Measurements from ENCODE around the gene ADSL. TPM values are rescaled to one million over a fixed set of nuclear protein-coding genes. Genes with fewer than 3 reads are reported as not detected.
A peak's percentile ranks its signal among the peaks of the same experiment; 100 is the strongest.

Gene ADSL
- total and polyA plus RNA-seq, 2 of the 8 experiments (the other 6 are each of a cell fraction or from before 2014, with no cell fraction given) = 197 to 218 TPM

DNA sequence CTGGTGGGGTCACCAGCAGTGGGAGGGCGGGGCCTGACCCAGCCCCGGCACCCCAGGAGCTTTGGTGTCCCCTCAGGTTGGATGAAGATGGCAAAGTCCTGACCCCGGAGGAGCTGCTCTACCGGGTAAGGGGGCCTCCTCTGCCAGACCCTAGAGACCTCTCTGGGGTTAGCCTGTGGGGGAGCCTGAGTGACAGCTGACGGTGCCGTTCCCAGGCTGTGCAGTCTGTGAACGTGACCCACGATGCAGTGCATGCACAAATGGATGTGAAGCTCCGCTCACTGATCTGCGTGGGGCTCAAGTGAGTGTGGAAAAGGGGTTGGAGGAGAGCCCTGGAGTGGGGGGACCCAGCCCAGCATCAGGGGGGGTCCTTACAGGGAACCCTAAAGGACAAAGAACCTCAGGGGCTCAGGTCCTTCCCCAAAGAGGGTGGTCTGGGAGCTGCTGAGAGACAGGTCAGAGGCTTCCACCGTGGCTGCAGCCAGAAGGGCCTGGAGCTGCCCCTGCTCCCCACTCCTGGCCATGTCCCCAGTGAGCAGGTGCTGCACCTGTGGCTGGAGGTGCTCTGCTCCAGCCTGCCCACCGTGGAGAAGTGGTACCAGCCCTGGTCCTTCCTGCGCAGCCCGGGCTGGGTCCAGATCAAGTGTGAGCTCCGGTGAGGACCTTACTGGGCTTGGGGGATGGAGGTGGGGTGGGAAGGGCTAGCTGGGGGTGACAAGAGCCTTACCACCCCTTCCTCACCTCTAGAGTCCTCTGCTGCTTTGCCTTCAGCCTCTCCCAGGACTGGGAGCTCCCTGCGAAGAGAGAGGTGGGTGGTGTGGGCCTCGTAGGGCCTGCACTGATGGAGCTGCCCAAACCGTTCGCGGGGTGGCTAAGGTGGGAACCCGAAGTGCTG lies 62.7 kb downstream of the ADSL start:
- Histone ChIP-seq H4K5ac (ENCODE audit: insufficient read length, low read depth, low read length) (no peak overlapping the region), H3K18ac (ENCODE audit: extremely low read depth, low read length) (no peak overlapping the region), H3K79me1 (ENCODE audit: low read depth, low read length) (no peaks in the 10 kb centered on the region; the same call in 1 of the 2 replicates), H3K36me3 (ENCODE audit: control insufficient read depth in 2 of 4, insufficient read depth in 4 of 4, low read length in 3 of 4) (peaks cover 9 to 45% (median 31%) of the 10 kb centered on the region in 4 experiments; a peak in 7 of 8 replicates), H3K27ac (ENCODE audit: low read depth, low read length) (no peak overlapping the region), H3K9ac (replicated peaks in 1 of 4; ENCODE audit: extremely low read depth in 1 of 4, low read depth in 3 of 4, low read length in 3 of 4) (no peak overlapping the region), H4K8ac (ENCODE audit: extremely low read depth, insufficient read depth, low read length) (peak overlapping the region; percentile 57), H4K20me1 (replicated peaks in 1 of 2; ENCODE audit: control insufficient read depth in 1 of 2, insufficient read depth in 2 of 2, low read length in 2 of 2) (peaks cover 1 to 5% of the 10 kb centered on the region in 2 experiments), H3K23ac (ENCODE audit: insufficient read length) (no peak overlapping the region), H3K4me1 (replicated peaks in 1 of 4; ENCODE audit: control insufficient read depth in 3 of 4, insufficient read depth in 4 of 4, low read length in 3 of 4) (no peaks in the 10 kb centered on the region), H3K9me3 (ENCODE audit: insufficient read depth in 2 of 2, low read depth in 1 of 2, low read length in 1 of 2) (no peaks in the 10 kb centered on the region), H4K91ac (replicated peaks; ENCODE audit: insufficient read length, low read length) (no peak overlapping the region), H3K4ac (replicated peaks; ENCODE audit: insufficient read length, low read depth, low read length) (no peak overlapping the region), H2BK20ac (ENCODE audit: low read length) (no peak overlapping the region), H2AFZ (ENCODE audit: low read length) (no peak overlapping the region), H3K4me2 (ENCODE audit: insufficient read depth in 1 of 2, low read depth in 2 of 2, low read length in 2 of 2) (no peak overlapping the region), H2BK15ac (ENCODE audit: low read length) (no peak overlapping the region), H3K4me3 (ENCODE audit: extremely low read depth in 1 of 4, insufficient read depth in 2 of 4, low read depth in 3 of 4, low read length in 4 of 4) (no peak overlapping the region), H3K23me2 (ENCODE audit: low read depth, low read length) (no peaks in the 10 kb centered on the region), H3K27me3 (replicated peaks in 1 of 4; ENCODE audit: control insufficient read depth in 3 of 4, extremely low read depth in 1 of 4, insufficient read depth in 3 of 4, low read length in 3 of 4) (no peaks in the 10 kb centered on the region), H3K14ac (ENCODE audit: insufficient read length) (no peak overlapping the region), H3K79me2 (ENCODE audit: control insufficient read depth in 1 of 2, insufficient read depth in 2 of 2, low read length in 2 of 2) (no peaks in the 10 kb centered on the region), H2BK5ac (ENCODE audit: low read depth, low read length) (no peak overlapping the region; the same call in 1 of the 2 replicates), H3K56ac (replicated peaks; ENCODE audit: insufficient read length, low read depth, low read length) (no peak overlapping the region), H2AK5ac (ENCODE audit: low read depth, low read length) (no peak overlapping the region), H2BK120ac (replicated peaks; ENCODE audit: low read depth, low read length) (no peak overlapping the region), H2BK12ac (ENCODE audit: low read depth, low read length) (no peak overlapping the region)
- WGBS, 2 experiments (ENCODE audit: extremely low coverage in 1 of 2, insufficient coverage in 1 of 2, insufficient read length in 1 of 2, insufficient replicate concordance in 2 of 2, low coverage in 1 of 2, low lambda C conversion rate in 2 of 2, missing lambda C conversion rate in 1 of 2) = 99% methylated on average over 20 of the region's 21 CpGs; no CpG with 5 or more reads in 1 of the 2 experiments
- FAIRE-seq (no peak), DNase-seq (ENCODE audit: low read depth in 1 of 2, low spot score in 2 of 2) (no peak)
- TF ChIP-seq RNF2 (IDR thresholded peaks at IDR 0.05; ENCODE audit: borderline replicate concordance, low read depth, low read length, missing control alignments, poor library complexity, severe bottlenecking) (no peak), TEAD4 (IDR thresholded peaks at IDR 0.05; ENCODE audit: low read depth, low read length) (no peak)
- ChIA-PET POLR2A (ENCODE audit: partially characterized antibody) (interaction anchor here (2.5 to 2.6 kb wide), 2 partner anchors 11 to 38 kb away, joined by 8 to 11 read pairs; partner anchors contain the start of gene SGSM3), CTCF (ENCODE audit: partially characterized antibody) (interaction anchor here (0.5 to 2.4 kb wide), 6 partner anchors 9 to 443 kb away, joined by 3 to 10 read pairs (median 4); no protein-coding TSS in a partner anchor)

Data from H1 (cell line).